ENCODE measurements around the gene FNDC4. TPM values are rescaled to one million over a fixed set of nuclear protein-coding genes. Genes with fewer than 3 reads are reported as not detected.

The FNDC4 gene
- polyA plus RNA-seq, 4 donors: 7.0 to 11.5 (median 8.1) TPM

- DNase-seq (ENCODE audit: low read depth in 4 of 4, low spot score in 3 of 4): no peak
Measured at GRCh38 chr2:27494284-27494943, 586 bp downstream of the FNDC4 start.

GRCh38 chr2:27493948-27494283 lies 1.1 kb downstream of the FNDC4 start:
- DNase-seq (ENCODE audit: low read depth in 4 of 4, low spot score in 3 of 4): no peak

- DNase-seq (ENCODE audit: low read depth in 4 of 4, low spot score in 3 of 4): no peak
Measured at GRCh38 chr2:27492557-27492956, 2.4 kb downstream of the FNDC4 start.

GRCh38 chr2:27489498-27490397 lies 5.3 kb downstream of the FNDC4 start, which contains the start of gene IFT172:
Gene IFT172 (minus strand): TSS chr2:27489743. CDS start chr2:27489653, 90 bp downstream.
- peak; percentile 95 to 98 (median 96) for DNase-seq (ENCODE audit: low read depth in 4 of 4, low spot score in 3 of 4)

GRCh38 chr2:27489118-27489497 lies 5.9 kb downstream of the FNDC4 start:
- no peak for DNase-seq (ENCODE audit: low read depth in 4 of 4, low spot score in 3 of 4)

GRCh38 chr2:27485496-27485895 lies 9.5 kb downstream of the FNDC4 start:
- no peak for DNase-seq (ENCODE audit: low read depth in 4 of 4, low spot score in 3 of 4)

- DNase-seq (ENCODE audit: low read depth in 4 of 4, low spot score in 3 of 4): no peak
Measured at GRCh38 chr2:27471961-27472360, 23.0 kb downstream of the FNDC4 start.

- DNase-seq (ENCODE audit: low read depth in 4 of 4, low spot score in 3 of 4): no peak
Measured at GRCh38 chr2:27464443-27464842, 30.6 kb downstream of the FNDC4 start.

GRCh38 chr2:27461118-27461517 lies 33.9 kb downstream of the FNDC4 start:
- no peak for DNase-seq (ENCODE audit: low read depth in 4 of 4, low spot score in 3 of 4)

- DNase-seq (ENCODE audit: low read depth in 4 of 4, low spot score in 3 of 4): no peak
Measured at GRCh38 chr2:27453968-27454367, 41.0 kb downstream of the FNDC4 start.

- no peak for DNase-seq (ENCODE audit: low read depth in 4 of 4, low spot score in 3 of 4)
Measured at GRCh38 chr2:27451095-27451494, 43.9 kb downstream of the FNDC4 start.

- DNase-seq (ENCODE audit: low read depth in 4 of 4, low spot score in 3 of 4): no peak
Measured at GRCh38 chr2:27448381-27448780, 46.6 kb downstream of the FNDC4 start.

- no peak for DNase-seq (ENCODE audit: low read depth in 4 of 4, low spot score in 3 of 4)
Measured at GRCh38 chr2:27446057-27446456, 48.9 kb downstream of the FNDC4 start.

- no peak for DNase-seq (ENCODE audit: low read depth in 4 of 4, low spot score in 3 of 4)
Measured at GRCh38 chr2:27445615-27446014, 49.4 kb downstream of the FNDC4 start.

GRCh38 chr2:27445155-27445554 lies 49.8 kb downstream of the FNDC4 start:
- no peak for DNase-seq (ENCODE audit: low read depth in 4 of 4, low spot score in 3 of 4)

- no peak for DNase-seq (ENCODE audit: low read depth in 4 of 4, low spot score in 3 of 4)
Measured at GRCh38 chr2:27442920-27443282, 52.1 kb downstream of the FNDC4 start.

GRCh38 chr2:27441958-27442919 lies 52.8 kb downstream of the FNDC4 start, which contains the start of gene KRTCAP3:
Gene KRTCAP3 (plus strand): TSS chr2:27442381. CDS start chr2:27442413, 32 bp downstream.
- no peak for DNase-seq (ENCODE audit: low read depth in 4 of 4, low spot score in 3 of 4)

All from left renal pelvis (tissue), 4 donors.